Mucosa of stomach (tissue), 1 donor: ENCODE measurements around the gene NOS1AP.

Source experiments
- H3K27me3 ChIP-seq: one replicate; pipeline ENCODE4 v1.7.0; 2013; ENCODE audit warnings: mild to moderate bottlenecking, low read length; ENCODE audit not compliant: control insufficient read depth, insufficient read depth
- H3K36me3 ChIP-seq: one replicate; pipeline ENCODE4 v1.7.0; 2013; ENCODE audit warnings: low read length; ENCODE audit not compliant: control insufficient read depth, insufficient read depth
- H3K4me1 ChIP-seq: one replicate; pipeline ENCODE4 v1.7.0; 2013; ENCODE audit warnings: mild to moderate bottlenecking, low read length; ENCODE audit not compliant: control insufficient read depth, insufficient read depth
- H3K4me3 ChIP-seq: one replicate; pipeline ENCODE4 v1.7.0; 2013; ENCODE audit warnings: low read length
- H3K9ac ChIP-seq: one replicate; pipeline ENCODE4 v1.7.0; 2013; ENCODE audit warnings: mild to moderate bottlenecking, low read length, moderate library complexity
- H3K9me3 ChIP-seq: one replicate; pipeline ENCODE4 v1.7.0; 2013; ENCODE audit warnings: mild to moderate bottlenecking, low read length, moderate library complexity; ENCODE audit not compliant: control insufficient read depth
- donor health status: Pancreatic carcinoma.

NOS1AP gene

GRCh38 chr1:162292422-162292849 is 222.9 kb downstream of the NOS1AP start:
- Histone ChIP-seq H3K9me3 (no peaks in the 10 kb centered on the region), H3K4me1 (peaks cover 18% of the 10 kb centered on the region), H3K27me3 (no peaks in the 10 kb centered on the region), H3K4me3 (no peak overlapping the region), H3K36me3 (no peaks in the 10 kb centered on the region), H3K9ac (no peak overlapping the region)

GRCh38 chr1:162293073-162293692 is 223.7 kb downstream of the NOS1AP start:
- no peaks in the 10 kb centered on the region for H3K9me3 ChIP-seq
- H3K4me3 ChIP-seq: no peak overlapping the region
- peaks cover 25% of the 10 kb centered on the region for H3K4me1 ChIP-seq
- no peaks in the 10 kb centered on the region for H3K27me3 ChIP-seq
- H3K36me3 ChIP-seq: no peaks in the 10 kb centered on the region
- H3K9ac ChIP-seq: no peak overlapping the region

- Histone ChIP-seq H3K4me1 (peaks cover 25% of the 10 kb centered on the region), H3K9me3 (no peaks in the 10 kb centered on the region), H3K4me3 (no peak overlapping the region), H3K27me3 (no peaks in the 10 kb centered on the region), H3K9ac (no peak overlapping the region), H3K36me3 (no peaks in the 10 kb centered on the region)
These were observed 224.5 kb downstream of the NOS1AP start for GRCh38 chr1:162294015-162294414.

- H3K4me1 ChIP-seq: peaks cover 15% of the 10 kb centered on the region
- H3K36me3 ChIP-seq: no peaks in the 10 kb centered on the region
- H3K9me3 ChIP-seq: no peaks in the 10 kb centered on the region
- H3K4me3 ChIP-seq: no peak overlapping the region
- no peak overlapping the region for H3K9ac ChIP-seq
- H3K27me3 ChIP-seq: no peaks in the 10 kb centered on the region
These were observed 227.7 kb downstream of the NOS1AP start for GRCh38 chr1:162297208-162297607.

- Histone ChIP-seq H3K27me3 (no peaks in the 10 kb centered on the region), H3K4me3 (no peak overlapping the region), H3K9ac (no peak overlapping the region), H3K4me1 (peaks cover 10% of the 10 kb centered on the region), H3K36me3 (no peaks in the 10 kb centered on the region), H3K9me3 (no peaks in the 10 kb centered on the region)
These were observed 228.8 kb downstream of the NOS1AP start for GRCh38 chr1:162298266-162298665.

- Histone ChIP-seq H3K4me1 (peaks cover 10% of the 10 kb centered on the region), H3K36me3 (no peaks in the 10 kb centered on the region), H3K4me3 (no peak overlapping the region), H3K9me3 (no peaks in the 10 kb centered on the region), H3K9ac (no peak overlapping the region), H3K27me3 (no peaks in the 10 kb centered on the region)
These were observed 229.5 kb downstream of the NOS1AP start for GRCh38 chr1:162299018-162299417.

GRCh38 chr1:162300057-162300917 is 230.8 kb downstream of the NOS1AP start:
- Histone ChIP-seq H3K36me3 (no peaks in the 10 kb centered on the region), H3K9me3 (no peaks in the 10 kb centered on the region), H3K9ac (no peak overlapping the region), H3K4me3 (no peak overlapping the region), H3K27me3 (no peaks in the 10 kb centered on the region), H3K4me1 (peaks cover 10% of the 10 kb centered on the region)

- Histone ChIP-seq H3K27me3 (no peaks in the 10 kb centered on the region), H3K4me3 (no peak overlapping the region), H3K4me1 (peaks cover 16% of the 10 kb centered on the region), H3K9me3 (no peaks in the 10 kb centered on the region), H3K9ac (no peak overlapping the region), H3K36me3 (no peaks in the 10 kb centered on the region)
These were observed 232.2 kb downstream of the NOS1AP start for GRCh38 chr1:162301696-162302095.

- Histone ChIP-seq H3K9me3 (no peaks in the 10 kb centered on the region), H3K4me3 (no peak overlapping the region), H3K36me3 (no peaks in the 10 kb centered on the region), H3K9ac (no peak overlapping the region), H3K27me3 (no peaks in the 10 kb centered on the region), H3K4me1 (peaks cover 12% of the 10 kb centered on the region)
These were observed 233.0 kb downstream of the NOS1AP start for GRCh38 chr1:162302306-162303003.

GRCh38 chr1:162303004-162303344 is 233.5 kb downstream of the NOS1AP start:
- Histone ChIP-seq H3K36me3 (no peaks in the 10 kb centered on the region), H3K27me3 (no peaks in the 10 kb centered on the region), H3K4me1 (peaks cover 7% of the 10 kb centered on the region), H3K4me3 (no peak overlapping the region), H3K9ac (no peak overlapping the region), H3K9me3 (no peaks in the 10 kb centered on the region)

- Histone ChIP-seq H3K4me3 (no peak overlapping the region), H3K27me3 (no peaks in the 10 kb centered on the region), H3K36me3 (no peaks in the 10 kb centered on the region), H3K9me3 (no peaks in the 10 kb centered on the region), H3K9ac (no peak overlapping the region), H3K4me1 (peaks cover 6% of the 10 kb centered on the region)
These were observed 235.2 kb downstream of the NOS1AP start for GRCh38 chr1:162304736-162305135.

GRCh38 chr1:162305969-162306368 is 236.5 kb downstream of the NOS1AP start:
- Histone ChIP-seq H3K27me3 (no peaks in the 10 kb centered on the region), H3K36me3 (no peaks in the 10 kb centered on the region)

More at GRCh38 chr1:162305969-162306368, 236.5 kb downstream of the NOS1AP start:
- H3K9ac ChIP-seq: no peak overlapping the region
- H3K4me3 ChIP-seq: no peak overlapping the region
- H3K9me3 ChIP-seq: no peaks in the 10 kb centered on the region
- peaks cover 6% of the 10 kb centered on the region for H3K4me1 ChIP-seq
